Stimulated activated naive CD8-positive, alpha-beta T cell treated with anti-CD3 and anti-CD28 coated beads, Interleukin-15, Interleukin-2, amounts not matched to agents 100 U/mL and 50 U/mL, for 24 hours (primary cell): ENCODE results near the gene TMEM89.

ENCODE experiments used
- ATAC-seq: fragments of 150-1000 bp; cut with Tn5 transposase; one replicate; pipeline ENCODE4 v1.10.0; 2021
- DNase-seq: peaks from one replicate; pipeline ENCODE4 v3.0.0; 2021

The TMEM89 gene

DNA sequence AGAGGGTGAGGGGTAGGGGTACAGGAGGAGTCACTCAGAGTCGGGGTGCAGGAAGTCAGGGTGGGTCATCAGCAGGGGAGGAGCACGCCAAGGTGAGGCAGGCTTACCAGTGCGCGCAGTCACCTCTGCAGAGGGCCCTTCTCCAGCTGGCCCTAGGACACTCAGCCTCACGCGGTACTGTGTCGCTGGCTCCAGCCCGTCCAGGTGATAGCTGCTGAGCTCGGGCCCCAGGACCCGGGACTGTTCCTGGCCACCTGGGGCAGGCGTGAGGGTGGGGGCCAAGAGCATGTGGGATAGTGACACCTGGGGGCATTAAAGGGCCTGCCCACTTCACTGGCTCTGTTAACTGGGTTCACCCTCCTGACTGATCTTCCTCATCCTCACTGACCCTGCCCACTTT lies 33.9 kb downstream of the TMEM89 start:
- ATAC-seq = no peak
- DNase-seq = no peak

DNA sequence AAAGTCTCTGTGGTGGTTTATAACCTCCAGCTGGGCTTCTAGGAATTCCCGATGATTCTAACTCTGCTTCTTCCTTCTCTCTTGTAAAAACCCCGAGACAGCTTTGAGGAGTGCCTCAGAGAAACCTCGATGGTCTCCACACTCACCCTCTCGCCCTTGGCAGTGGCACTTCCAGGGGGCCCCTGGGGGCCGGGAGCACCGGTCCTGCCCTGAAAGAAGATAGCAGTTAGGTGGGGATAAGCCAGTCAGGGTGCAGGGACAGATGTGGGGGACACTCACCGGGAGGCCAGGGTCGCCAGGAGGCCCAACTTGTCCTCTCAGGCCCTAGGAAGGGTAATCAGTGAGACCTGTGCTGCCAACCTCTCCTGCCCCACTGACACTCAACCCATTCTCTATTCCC lies 36.2 kb downstream of the TMEM89 start:
- no peak for DNase-seq

DNA sequence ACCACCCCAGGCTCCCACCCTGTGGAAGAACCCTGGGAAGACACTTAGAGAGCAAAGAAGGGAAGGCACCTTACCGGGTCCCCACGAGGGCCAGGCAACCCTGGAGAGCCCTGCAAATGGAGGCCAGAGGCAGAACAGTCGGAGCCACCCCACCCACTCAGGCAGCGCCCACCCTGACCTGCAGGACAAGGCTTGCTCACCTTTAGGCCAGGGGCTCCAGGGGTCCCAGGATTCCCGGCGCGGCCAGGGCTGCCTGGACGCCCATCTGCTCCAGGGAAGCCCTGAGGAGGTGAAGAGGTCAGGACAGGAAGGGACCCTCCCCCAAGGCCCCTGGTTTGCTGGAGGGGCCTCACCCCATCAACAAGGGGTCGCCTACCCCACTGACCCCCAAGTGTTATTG lies 36.7 kb downstream of the TMEM89 start:
- no peak for ATAC-seq

More for the DNA sequence above, 36.2 kb downstream of the TMEM89 start:
- no peak for ATAC-seq

DNA sequence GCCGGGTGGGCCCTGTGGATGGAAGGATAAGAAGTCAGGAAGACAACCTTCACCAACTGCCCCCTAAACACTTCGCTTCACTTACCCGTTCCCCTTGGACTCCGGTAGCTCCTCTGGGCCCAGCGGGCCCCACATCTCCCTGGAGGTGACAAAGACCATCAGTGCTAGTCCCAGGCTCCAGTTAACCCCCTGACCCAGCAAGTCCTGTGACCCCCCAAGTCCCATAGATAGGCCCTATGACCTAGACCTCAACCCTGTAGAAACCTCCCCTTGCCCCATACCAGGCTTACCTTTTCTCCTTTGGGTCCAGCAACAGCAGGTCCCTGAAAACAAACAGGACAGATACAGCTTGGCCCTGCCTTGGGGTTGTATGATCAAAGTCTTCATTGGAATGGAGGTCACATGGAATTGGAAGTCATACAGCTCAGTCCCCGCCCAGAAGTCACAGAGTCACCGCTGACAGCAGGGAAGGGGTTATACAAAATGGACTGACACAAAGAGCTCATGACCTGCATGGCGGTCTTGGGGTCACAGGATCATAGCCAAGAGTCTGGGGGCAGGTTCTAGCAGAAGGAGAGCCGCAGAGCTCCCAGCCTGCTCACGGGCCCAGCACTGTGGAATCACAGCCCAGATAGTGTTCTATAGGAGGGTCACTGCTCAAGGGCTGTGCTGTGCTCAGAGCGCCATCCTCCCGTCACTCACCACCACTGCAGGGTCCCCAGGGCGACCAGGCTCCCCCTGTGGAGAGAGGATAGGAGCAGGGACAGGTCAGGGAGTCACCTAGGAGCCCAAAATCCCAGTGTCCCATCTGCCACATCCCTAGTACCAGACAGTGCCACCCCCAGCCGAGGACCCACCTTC lies 39.7 kb downstream of the TMEM89 start:
- ATAC-seq = no peak
- no peak for DNase-seq

More for the DNA sequence above, 36.7 kb downstream of the TMEM89 start:
- no peak for DNase-seq

DNA sequence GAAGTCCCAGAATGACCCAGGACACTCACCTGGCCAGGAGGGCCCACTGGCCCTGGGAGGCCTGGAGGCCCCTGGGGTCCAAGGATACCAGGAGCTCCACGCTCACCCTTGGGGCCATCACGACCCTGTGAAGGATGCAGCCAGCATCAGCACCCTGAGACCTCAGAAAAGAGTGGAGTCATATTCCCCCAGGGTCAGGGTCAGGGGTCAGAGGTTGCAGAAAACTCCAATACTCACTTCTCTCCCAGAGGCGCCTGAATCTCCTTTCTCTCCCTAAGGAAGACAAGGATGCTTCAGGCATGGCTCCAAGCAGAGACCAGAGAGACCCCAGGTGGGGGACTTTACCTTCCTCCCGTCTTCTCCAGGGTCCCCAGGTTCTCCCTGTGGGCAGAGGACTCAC lies 44.9 kb downstream of the TMEM89 start:
- DNase-seq (no peak), ATAC-seq (no peak)

DNA sequence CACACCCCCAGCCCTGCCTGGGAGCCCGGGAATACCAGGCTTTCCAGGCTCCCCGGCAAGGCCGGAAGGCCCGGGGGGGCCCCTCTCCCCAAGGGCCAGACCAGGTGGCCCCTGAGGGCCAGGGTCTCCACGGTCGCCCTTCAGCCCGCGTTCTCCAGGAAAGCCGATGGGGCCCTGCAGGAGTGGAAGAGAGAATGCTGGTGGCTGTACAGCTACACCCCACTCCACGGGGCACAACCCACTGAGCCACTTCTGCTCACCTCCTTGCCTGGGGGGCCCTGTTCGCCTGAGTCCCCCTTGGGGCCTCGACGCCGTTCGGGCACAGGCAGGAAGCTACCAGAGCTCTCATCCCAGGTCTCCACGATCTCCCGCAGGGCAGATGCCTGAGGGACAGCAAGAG lies 46.2 kb downstream of the TMEM89 start:
- DNase-seq (no peak), ATAC-seq (no peak)

DNA sequence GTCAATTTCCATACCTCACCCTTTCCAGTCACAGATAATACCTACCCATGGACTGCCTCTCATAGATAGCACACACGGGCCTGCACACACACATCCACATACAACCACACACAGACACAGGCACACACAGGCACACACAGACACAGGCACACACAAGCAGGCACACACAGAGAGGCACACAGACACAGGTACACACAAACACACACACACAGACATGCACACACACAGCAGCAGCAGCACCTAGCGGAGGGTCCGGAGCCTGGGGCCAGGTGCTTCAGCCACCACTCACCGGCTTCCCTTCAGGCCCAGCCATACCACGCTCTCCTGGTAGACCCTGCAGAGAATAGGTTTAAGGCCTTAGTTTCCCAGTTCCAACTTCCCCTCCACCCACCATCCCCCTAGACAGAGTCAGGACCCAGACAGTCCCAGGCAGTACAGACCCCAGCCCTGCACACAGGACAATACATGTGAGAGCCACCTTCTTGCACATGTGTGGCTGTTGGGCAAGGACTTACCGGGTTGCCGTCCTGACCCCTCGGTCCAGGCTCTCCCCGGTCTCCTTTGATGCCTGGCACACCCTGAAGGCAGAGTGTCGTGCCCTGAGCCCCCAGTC lies 47.5 kb downstream of the TMEM89 start:
- ATAC-seq (no peak), DNase-seq (no peak)

DNA sequence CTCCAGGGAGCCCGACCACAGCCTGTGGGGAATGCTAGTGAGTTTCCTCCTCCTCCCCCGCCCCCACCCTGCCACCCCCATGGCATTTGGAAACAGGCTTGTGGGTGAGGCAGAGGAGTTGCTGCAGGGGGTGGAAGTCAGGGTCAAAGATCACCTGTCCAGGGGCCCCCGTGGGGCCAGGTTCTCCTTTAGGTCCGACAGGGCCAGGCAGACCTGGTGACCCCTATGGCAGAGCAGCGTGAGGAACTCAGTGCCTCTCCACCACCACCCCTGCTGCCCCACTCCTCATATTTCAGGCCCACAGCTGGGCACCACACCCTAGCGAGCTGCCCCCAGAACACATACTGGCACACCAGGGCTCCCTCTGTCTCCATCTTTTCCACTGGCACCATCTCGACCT lies 49.1 kb downstream of the TMEM89 start:
- no peak for DNase-seq

DNA sequence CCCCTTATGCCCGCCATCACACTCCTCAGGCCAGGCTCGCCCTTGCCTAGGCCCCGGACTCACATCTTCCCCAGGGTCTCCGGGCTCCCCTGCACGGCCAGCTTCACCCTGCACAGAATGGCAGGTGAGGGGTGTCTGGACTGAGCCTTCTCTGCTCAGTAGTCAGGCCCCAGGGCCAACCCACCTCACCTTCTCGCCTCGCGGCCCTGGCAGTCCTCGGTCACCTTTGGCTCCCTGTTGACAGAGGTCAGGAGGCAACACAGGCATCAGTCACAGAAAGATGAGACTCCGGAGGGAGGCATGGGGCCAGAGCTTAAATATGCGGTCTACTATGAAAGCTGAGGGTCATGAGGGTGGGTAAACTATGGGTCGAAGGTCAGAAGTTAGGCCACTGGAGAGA lies 49.6 kb downstream of the TMEM89 start:
- ATAC-seq = no peak

More for the DNA sequence above, 49.1 kb downstream of the TMEM89 start:
- ATAC-seq = no peak

More for the DNA sequence above, 49.6 kb downstream of the TMEM89 start:
- DNase-seq = no peak
